ENCODE data around the gene SMOC2. TPM values are rescaled to one million over a fixed set of nuclear protein-coding genes. Genes with fewer than 3 reads are reported as not detected.

The SMOC2 gene
- total and polyA plus RNA-seq, 4 experiments from 2014 or later: not detected

DNA sequence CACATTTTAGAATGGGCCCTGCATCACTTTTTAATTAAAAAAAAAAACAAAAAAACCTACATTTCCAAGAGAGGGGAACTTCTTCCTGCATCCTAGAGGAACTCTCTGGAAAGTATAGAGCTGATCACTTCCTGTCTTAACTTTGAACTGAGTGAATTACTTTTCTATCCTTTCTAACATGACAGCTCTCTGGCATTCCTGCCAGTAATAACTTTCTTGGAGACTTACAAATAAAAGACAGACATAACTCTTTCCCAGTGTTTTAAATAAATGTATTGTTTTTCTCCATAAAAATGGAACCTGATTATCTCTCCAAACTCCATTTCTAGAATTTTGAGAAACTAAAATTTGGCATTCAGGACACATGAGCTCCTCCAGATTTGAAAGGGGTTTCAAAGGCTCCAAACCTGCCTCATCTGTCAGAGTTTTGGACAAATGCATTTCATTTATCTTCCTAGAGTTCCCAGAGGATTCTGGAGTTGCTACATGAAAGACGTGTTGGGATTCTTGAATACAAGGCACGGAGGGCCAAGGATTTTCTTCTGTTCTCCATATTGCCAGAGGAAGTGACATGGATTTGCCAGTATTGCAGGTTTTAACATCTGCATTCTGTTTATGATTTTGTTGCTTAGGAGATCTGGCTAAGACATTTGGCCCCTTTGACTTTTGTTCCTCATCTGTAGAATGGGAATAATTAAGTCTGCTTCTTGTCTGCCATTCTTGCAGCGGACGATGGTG is 2.0 kb upstream of the SMOC2 start:
- Mint-ChIP-seq H3K9me3 (no peaks in the 10 kb centered on the region), H3K4me3 (no peak overlapping the region), H3K27me3 (peaks cover 23 to 29% of the 10 kb centered on the region in 2 donors), H3K4me1 (peaks cover 0 to 1% (median 0%) of the 10 kb centered on the region in 4 donors), H3K36me3 (no peaks in the 10 kb centered on the region), H3K27ac (no peak overlapping the region)
- ChIA-PET POLR2A (ENCODE audit: partially characterized antibody) (no interaction called here), CTCF (ENCODE audit: partially characterized antibody) (no interaction called here)
- Histone ChIP-seq H3K36me3 (ENCODE audit: insufficient read depth, low read length) (no peaks in the 10 kb centered on the region), H3K27me3 (ENCODE audit: insufficient read depth, low read length) (no peaks in the 10 kb centered on the region), H3K4me3 (ENCODE audit: low read length in 2 of 2) (no peak overlapping the region), H3K27ac (ENCODE audit: low read depth, low read length) (no peak overlapping the region), H3K9me3 (ENCODE audit: control insufficient read depth in 1 of 2, low read length in 2 of 2) (no peaks in the 10 kb centered on the region), H3K4me1 (ENCODE audit: insufficient read depth, low read length) (no peaks in the 10 kb centered on the region)
- intact Hi-C loops (cut with micrococcal nuclease): no loop called here
- no peak for DNase-seq

DNA sequence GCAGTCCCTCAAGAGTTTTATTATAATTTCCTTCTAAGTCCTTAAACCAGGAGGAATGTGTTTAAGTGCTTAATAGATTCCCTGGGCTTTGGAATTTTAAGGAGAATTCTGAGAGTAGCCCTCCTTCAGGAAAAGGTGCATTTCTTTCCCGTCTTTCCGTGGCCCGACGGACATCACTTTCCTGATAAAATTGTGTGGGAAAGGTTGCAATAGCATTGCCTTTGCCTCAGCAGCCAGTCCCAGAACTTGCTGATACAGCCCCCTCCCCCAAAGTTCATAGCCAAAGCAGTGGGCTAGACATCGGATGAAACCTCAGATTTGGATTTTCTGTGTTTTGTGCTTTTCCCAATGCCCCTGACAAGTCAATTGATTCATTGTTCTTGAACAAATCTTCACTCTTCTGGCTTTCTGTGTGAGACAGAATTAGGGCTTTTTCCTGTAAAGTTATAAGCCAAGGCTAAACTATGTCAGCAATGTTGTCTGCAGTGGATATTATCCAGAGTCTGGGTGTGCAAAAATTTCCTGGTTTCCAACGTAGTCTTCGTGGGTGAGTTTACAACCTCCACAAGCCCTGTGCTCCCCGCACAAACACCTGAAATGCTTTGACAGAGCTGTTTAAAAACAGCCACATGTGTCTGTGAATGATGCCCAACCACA is 1.1 kb upstream of the SMOC2 start:
- Histone ChIP-seq H3K36me3 (ENCODE audit: insufficient read depth, low read length) (no peaks in the 10 kb centered on the region), H3K27me3 (ENCODE audit: insufficient read depth, low read length) (no peaks in the 10 kb centered on the region), H3K4me1 (ENCODE audit: insufficient read depth, low read length) (no peaks in the 10 kb centered on the region), H3K9me3 (ENCODE audit: control insufficient read depth in 1 of 2, low read length in 2 of 2) (no peaks in the 10 kb centered on the region), H3K27ac (ENCODE audit: low read depth, low read length) (no peak overlapping the region), H3K4me3 (ENCODE audit: low read length in 2 of 2) (no peak overlapping the region)
- Mint-ChIP-seq H3K36me3 (no peaks in the 10 kb centered on the region), H3K4me3 (no peak overlapping the region), H3K9me3 (peaks cover 0 to 4% (median 0%) of the 10 kb centered on the region in 8 donors), H3K4me1 (peaks cover 0 to 1% (median 0%) of the 10 kb centered on the region in 4 donors), H3K27me3 (peaks cover 30 to 39% of the 10 kb centered on the region in 2 donors), H3K27ac (no peak overlapping the region)
- DNase-seq: no peak
- CTCF ChIA-PET (ENCODE audit: partially characterized antibody): no interaction called here
- POLR2A ChIA-PET (ENCODE audit: partially characterized antibody): no interaction called here
- intact Hi-C loops (cut with micrococcal nuclease): no loop called here

- intact Hi-C loops (cut with micrococcal nuclease): no loop called here
- Histone ChIP-seq H3K36me3 (ENCODE audit: insufficient read depth, low read length) (no peaks in the 10 kb centered on the region), H3K4me3 (ENCODE audit: low read length in 2 of 2) (no peak overlapping the region), H3K27me3 (ENCODE audit: insufficient read depth, low read length) (no peaks in the 10 kb centered on the region), H3K4me1 (ENCODE audit: insufficient read depth, low read length) (no peaks in the 10 kb centered on the region), H3K9me3 (ENCODE audit: control insufficient read depth in 1 of 2, low read length in 2 of 2) (no peaks in the 10 kb centered on the region), H3K27ac (ENCODE audit: low read depth, low read length) (no peak overlapping the region)
- Mint-ChIP-seq H3K4me1 (peaks cover 0 to 1% (median 0%) of the 10 kb centered on the region in 4 donors), H3K36me3 (no peaks in the 10 kb centered on the region), H3K27me3 (peaks cover 30 to 46% of the 10 kb centered on the region in 2 donors), H3K9me3 (peaks cover 0 to 4% (median 0%) of the 10 kb centered on the region in 8 donors), H3K4me3 (no peak overlapping the region), H3K27ac (no peak overlapping the region)
- DNase-seq: no peak
- ChIA-PET CTCF (ENCODE audit: partially characterized antibody) (no interaction called here), POLR2A (ENCODE audit: partially characterized antibody) (no interaction called here)
These were observed 729 bp downstream of the SMOC2 start for GRCh38 chr6:168441434-168442391.

DNA sequence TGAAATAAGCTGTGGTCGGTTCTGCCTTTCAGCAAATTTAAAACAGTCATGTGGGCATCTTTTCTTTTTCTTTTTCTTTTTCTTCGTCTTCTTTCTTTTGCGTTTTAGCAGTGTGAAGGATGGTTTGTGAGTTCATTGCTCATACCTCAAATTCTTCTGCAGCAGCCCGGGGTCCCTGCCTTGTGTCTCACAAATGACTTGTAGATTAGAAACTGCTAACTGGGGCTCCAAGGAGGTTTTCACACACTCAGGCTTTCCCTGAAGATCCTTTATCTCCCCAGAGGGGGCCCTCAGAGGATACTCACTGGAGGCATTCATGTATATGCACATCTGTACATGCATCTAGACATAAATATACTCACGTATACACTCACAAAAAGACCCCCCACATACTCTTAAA is 1.7 kb downstream of the SMOC2 start:
- H3K27ac ChIP-seq (ENCODE audit: low read depth, low read length): no peak overlapping the region
- CTCF ChIA-PET (ENCODE audit: partially characterized antibody): no interaction called here
- intact Hi-C loops (cut with micrococcal nuclease): no loop called here
- peak overlapping the region in 1 of 8 donors; percentile 3 for H3K4me3 Mint-ChIP-seq
- H3K4me1 ChIP-seq (ENCODE audit: insufficient read depth, low read length): no peaks in the 10 kb centered on the region
- no peaks in the 10 kb centered on the region for H3K9me3 ChIP-seq (ENCODE audit: control insufficient read depth in 1 of 2, low read length in 2 of 2)
- POLR2A ChIA-PET (ENCODE audit: partially characterized antibody): no interaction called here
- DNase-seq: no peak
- H3K4me3 ChIP-seq (ENCODE audit: low read length in 2 of 2): no peak overlapping the region
- H3K36me3 Mint-ChIP-seq: no peaks in the 10 kb centered on the region
- no peaks in the 10 kb centered on the region for H3K27me3 ChIP-seq (ENCODE audit: insufficient read depth, low read length)
- H3K27me3 Mint-ChIP-seq: peaks cover 30 to 44% of the 10 kb centered on the region in 2 donors
- no peaks in the 10 kb centered on the region for H3K36me3 ChIP-seq (ENCODE audit: insufficient read depth, low read length)
- peaks cover 0 to 4% (median 0%) of the 10 kb centered on the region in 8 donors for H3K9me3 Mint-ChIP-seq
- H3K27ac Mint-ChIP-seq: no peak overlapping the region
- peaks cover 0 to 1% (median 0%) of the 10 kb centered on the region in 4 donors for H3K4me1 Mint-ChIP-seq

- H3K27me3 Mint-ChIP-seq: peaks cover 25 to 55% of the 10 kb centered on the region in 2 donors
- peaks cover 0 to 4% (median 0%) of the 10 kb centered on the region in 8 donors for H3K9me3 Mint-ChIP-seq
- Histone ChIP-seq H3K36me3 (ENCODE audit: insufficient read depth, low read length) (no peaks in the 10 kb centered on the region), H3K9me3 (ENCODE audit: control insufficient read depth in 1 of 2, low read length in 2 of 2) (no peaks in the 10 kb centered on the region), H3K27ac (ENCODE audit: low read depth, low read length) (no peak overlapping the region), H3K27me3 (ENCODE audit: insufficient read depth, low read length) (no peaks in the 10 kb centered on the region), H3K4me1 (ENCODE audit: insufficient read depth, low read length) (no peaks in the 10 kb centered on the region), H3K4me3 (ENCODE audit: low read length in 2 of 2) (no peak overlapping the region)
- no peak for DNase-seq
- ChIA-PET POLR2A (ENCODE audit: partially characterized antibody) (no interaction called here), CTCF (ENCODE audit: partially characterized antibody) (no interaction called here)
- H3K4me3 Mint-ChIP-seq: no peak overlapping the region
- H3K27ac Mint-ChIP-seq: no peak overlapping the region
- H3K4me1 Mint-ChIP-seq: peaks cover 0 to 1% (median 0%) of the 10 kb centered on the region in 4 donors
- no peaks in the 10 kb centered on the region for H3K36me3 Mint-ChIP-seq
- intact Hi-C loops (cut with micrococcal nuclease): no loop called here
These were observed 6.3 kb downstream of the SMOC2 start for GRCh38 chr6:168447282-168447681.

- H3K36me3 Mint-ChIP-seq: no peaks in the 10 kb centered on the region
- Histone ChIP-seq H3K36me3 (ENCODE audit: insufficient read depth, low read length) (no peaks in the 10 kb centered on the region), H3K4me1 (ENCODE audit: insufficient read depth, low read length) (no peaks in the 10 kb centered on the region), H3K9me3 (ENCODE audit: control insufficient read depth in 1 of 2, low read length in 2 of 2) (no peaks in the 10 kb centered on the region), H3K27ac (ENCODE audit: low read depth, low read length) (no peak overlapping the region), H3K27me3 (ENCODE audit: insufficient read depth, low read length) (no peaks in the 10 kb centered on the region), H3K4me3 (ENCODE audit: low read length in 2 of 2) (no peak overlapping the region)
- H3K4me3 Mint-ChIP-seq: no peak overlapping the region
- intact Hi-C loops (cut with micrococcal nuclease): no loop called here
- ChIA-PET CTCF (ENCODE audit: partially characterized antibody) (interaction anchor here (0.7 kb wide), 1 partner anchor 76 kb away, joined by 3 read pairs; no protein-coding TSS in a partner anchor), POLR2A (ENCODE audit: partially characterized antibody) (no interaction called here)
- H3K27ac Mint-ChIP-seq: no peak overlapping the region
- DNase-seq: no peak
- peaks cover 0 to 4% (median 0%) of the 10 kb centered on the region in 8 donors for H3K9me3 Mint-ChIP-seq
- H3K27me3 Mint-ChIP-seq: peaks cover 22 to 52% of the 10 kb centered on the region in 2 donors
- no peaks in the 10 kb centered on the region for H3K4me1 Mint-ChIP-seq
These were observed 6.7 kb downstream of the SMOC2 start for GRCh38 chr6:168447700-168448099.
